GM21526 (cell line): ENCODE results near the gene ADCYAP1.

Experiments
- ATAC-seq: cut with Tn5 transposase; IDR thresholded peaks from one replicate; pipeline ENCODE4 v1.9.1; 2021; ENCODE audit warnings: moderate library complexity; ENCODE audit not compliant: unreplicated experiment, low FRiP score

ADCYAP1 gene

GRCh38 chr18:957829-958228 is 53.2 kb downstream of the ADCYAP1 start:
- no peak for ATAC-seq

- ATAC-seq, result no peak
These were observed 55.2 kb downstream of the ADCYAP1 start for GRCh38 chr18:959854-960253.
